HUES48 (cell line): Measurements from ENCODE around the gene TMPRSS5.
"Not testable (repeated sequence)": the region's sequence is repeated elsewhere in the genome, so short reads cannot be mapped to it uniquely, and the experiment has no call there.

Experiments used
- H3K27ac ChIP-seq: one replicate; pipeline ENCODE4 v1.7.0; 2013; ENCODE audit warnings: low read depth, low read length, inconsistent platforms
- H3K27me3 ChIP-seq: 2 replicates; pipeline ENCODE4 v1.6.1; 2013; ENCODE audit warnings: mild to moderate bottlenecking, low read length; ENCODE audit not compliant: control insufficient read depth, insufficient read depth
- H3K36me3 ChIP-seq: 2 replicates; pipeline ENCODE4 v1.6.1; 2013; ENCODE audit warnings: low read length; ENCODE audit not compliant: control insufficient read depth, insufficient read depth
- H3K4me1 ChIP-seq: 2 replicates; pipeline ENCODE4 v1.6.1; 2013; ENCODE audit warnings: mild to moderate bottlenecking, low read length; ENCODE audit not compliant: control insufficient read depth, insufficient read depth
- H3K4me3 ChIP-seq: 2 replicates; pipeline ENCODE4 v1.5.1; 2013; ENCODE audit warnings: mild to moderate bottlenecking, low read depth, low read length
- H3K9ac ChIP-seq: 2 replicates; pipeline ENCODE4 v1.6.1; 2013; ENCODE audit warnings: mild to moderate bottlenecking, low read depth, low read length, moderate library complexity
- H3K9me3 ChIP-seq: 2 replicates; pipeline ENCODE4 v1.6.1; 2013; ENCODE audit warnings: low read length; ENCODE audit not compliant: control insufficient read depth, insufficient read depth

The TMPRSS5 gene

GRCh38 chr11:113722934-113723333, 16.8 kb upstream of the TMPRSS5 start:
- Histone ChIP-seq H3K9ac (no peak overlapping the region), H3K27ac (no peak overlapping the region), H3K36me3 (no peaks in the 10 kb centered on the region), H3K4me1 (no peaks in the 10 kb centered on the region), H3K27me3 (no peaks in the 10 kb centered on the region), H3K4me3 (no peak overlapping the region), H3K9me3 (no peaks in the 10 kb centered on the region)

DNA sequence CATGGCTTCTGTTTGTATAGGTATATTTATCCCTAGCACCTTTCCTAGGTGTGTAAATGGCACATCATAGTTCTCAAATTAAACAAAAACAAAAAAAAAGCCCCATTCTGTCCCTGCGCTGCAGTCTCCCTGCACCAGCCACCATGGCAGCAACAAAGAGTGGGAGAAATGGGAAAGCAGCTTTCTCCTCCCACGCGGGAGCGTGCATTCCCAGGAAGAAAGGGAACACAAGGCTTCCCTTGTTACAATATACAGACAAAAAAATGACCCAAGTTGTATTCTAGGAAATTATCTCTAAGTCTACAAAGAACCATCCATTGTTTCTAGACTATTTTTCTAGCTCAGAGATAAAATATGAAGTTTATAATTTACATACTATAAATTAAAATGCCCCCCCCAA, 16.1 kb upstream of the TMPRSS5 start:
- H3K27ac ChIP-seq: no peak overlapping the region

GRCh38 chr11:113721462-113722066, 15.5 kb upstream of the TMPRSS5 start:
- Histone ChIP-seq H3K4me1 (no peaks in the 10 kb centered on the region), H3K27me3 (no peaks in the 10 kb centered on the region), H3K9ac (no peak overlapping the region), H3K27ac (no peak overlapping the region), H3K36me3 (no peaks in the 10 kb centered on the region), H3K4me3 (no peak overlapping the region), H3K9me3 (no peaks in the 10 kb centered on the region)

More for the DNA sequence above, 16.1 kb upstream of the TMPRSS5 start:
- Histone ChIP-seq H3K36me3 (no peaks in the 10 kb centered on the region), H3K27me3 (no peaks in the 10 kb centered on the region), H3K9ac (no peak overlapping the region), H3K4me1 (no peaks in the 10 kb centered on the region), H3K9me3 (no peaks in the 10 kb centered on the region), H3K4me3 (no peak overlapping the region)

DNA sequence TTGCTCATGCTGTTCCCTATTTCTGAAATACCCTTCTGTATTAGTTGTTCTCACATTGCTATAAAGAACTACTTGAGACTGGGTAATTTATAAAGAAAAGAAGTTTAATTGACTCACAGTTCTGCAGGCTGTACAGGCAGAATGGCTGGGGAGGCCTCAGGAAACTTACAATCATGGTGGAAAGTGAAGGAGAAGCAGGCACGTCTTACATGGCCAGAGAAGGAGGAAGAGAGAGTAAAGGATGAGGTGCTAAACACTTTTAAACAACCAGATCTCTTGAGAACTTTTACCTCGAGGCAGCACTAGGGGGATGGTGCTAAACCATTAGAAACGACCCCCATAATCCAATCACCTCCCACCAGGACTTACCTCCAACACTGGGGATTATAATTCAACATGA, 14.4 kb upstream of the TMPRSS5 start:
- H3K9me3 ChIP-seq, H3K4me3 ChIP-seq, H3K4me1 ChIP-seq, H3K27me3 ChIP-seq, H3K36me3 ChIP-seq, H3K27ac ChIP-seq, H3K9ac ChIP-seq: not testable (repeated sequence)

GRCh38 chr11:113715882-113716625, 9.9 kb upstream of the TMPRSS5 start:
- H3K9ac ChIP-seq: no peak overlapping the region
- no peaks in the 10 kb centered on the region for H3K4me1 ChIP-seq
- no peaks in the 10 kb centered on the region for H3K27me3 ChIP-seq
- H3K27ac ChIP-seq: no peak overlapping the region
- H3K4me3 ChIP-seq: no peak overlapping the region
- H3K9me3 ChIP-seq: no peaks in the 10 kb centered on the region
- H3K36me3 ChIP-seq: no peaks in the 10 kb centered on the region

DNA sequence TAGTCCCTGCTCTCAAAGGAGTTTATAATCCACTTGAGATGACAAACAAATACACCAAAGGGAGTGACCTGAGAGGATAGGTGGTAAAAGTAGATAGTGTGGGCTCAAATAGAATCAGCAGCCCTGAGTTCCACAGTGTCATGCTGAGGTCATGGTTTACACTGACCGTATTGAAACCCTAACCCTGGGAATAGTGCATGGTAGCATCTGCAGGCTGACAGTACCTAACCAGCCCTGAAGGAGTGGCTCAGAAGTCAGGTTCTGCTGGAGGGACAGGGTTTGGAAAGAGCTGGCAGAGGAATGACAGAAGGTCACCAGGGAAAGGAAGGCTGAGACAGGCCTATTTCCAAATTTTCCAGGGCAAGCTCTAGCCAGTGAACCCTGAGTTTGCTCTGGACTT, 9.2 kb upstream of the TMPRSS5 start:
- Histone ChIP-seq H3K27ac (no peak overlapping the region), H3K4me3 (no peak overlapping the region), H3K9me3 (no peaks in the 10 kb centered on the region), H3K4me1 (no peaks in the 10 kb centered on the region), H3K27me3 (no peaks in the 10 kb centered on the region), H3K36me3 (no peaks in the 10 kb centered on the region), H3K9ac (no peak overlapping the region)

- Histone ChIP-seq H3K36me3 (no peaks in the 10 kb centered on the region), H3K27me3 (no peaks in the 10 kb centered on the region), H3K4me1 (peaks cover 5% of the 10 kb centered on the region; the same call in 1 of the 2 replicates), H3K9ac (no peak overlapping the region), H3K4me3 (no peak overlapping the region), H3K9me3 (peaks cover 4% of the 10 kb centered on the region; the same call in 1 of the 2 replicates), H3K27ac (no peak overlapping the region)
Observed at GRCh38 chr11:113710989-113711388, 4.9 kb upstream of the TMPRSS5 start.

- H3K36me3 ChIP-seq, H3K9me3 ChIP-seq, H3K9ac ChIP-seq, H3K4me1 ChIP-seq, H3K4me3 ChIP-seq, H3K27me3 ChIP-seq, H3K27ac ChIP-seq: not testable (repeated sequence)
Observed at GRCh38 chr11:113703551-113703950, 2.6 kb downstream of the TMPRSS5 start.

DNA sequence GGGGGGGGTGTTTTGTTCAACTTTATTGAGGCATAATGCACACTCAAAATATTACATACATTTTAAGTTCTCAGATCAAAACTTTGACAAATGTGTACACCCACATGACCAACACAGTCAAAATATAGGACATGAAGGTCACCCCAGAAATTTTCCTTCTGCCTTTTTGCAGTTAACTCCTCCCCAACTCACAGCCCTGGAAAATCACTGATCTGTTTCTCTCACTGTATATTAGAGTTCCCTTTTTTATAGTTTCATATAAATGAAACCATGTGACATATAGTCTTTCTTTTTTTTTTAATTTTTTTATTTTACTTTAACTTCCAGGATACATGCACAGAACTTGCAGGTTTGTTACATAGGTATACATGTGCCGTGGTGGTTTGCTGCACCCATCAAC, 4.6 kb downstream of the TMPRSS5 start:
- Histone ChIP-seq H3K27me3 (no peaks in the 10 kb centered on the region), H3K4me1 (peaks cover 5% of the 10 kb centered on the region; the same call in 1 of the 2 replicates), H3K36me3 (no peaks in the 10 kb centered on the region), H3K4me3 (no peak overlapping the region), H3K27ac (no peak overlapping the region), H3K9me3 (no peaks in the 10 kb centered on the region), H3K9ac (no peak overlapping the region)

DNA sequence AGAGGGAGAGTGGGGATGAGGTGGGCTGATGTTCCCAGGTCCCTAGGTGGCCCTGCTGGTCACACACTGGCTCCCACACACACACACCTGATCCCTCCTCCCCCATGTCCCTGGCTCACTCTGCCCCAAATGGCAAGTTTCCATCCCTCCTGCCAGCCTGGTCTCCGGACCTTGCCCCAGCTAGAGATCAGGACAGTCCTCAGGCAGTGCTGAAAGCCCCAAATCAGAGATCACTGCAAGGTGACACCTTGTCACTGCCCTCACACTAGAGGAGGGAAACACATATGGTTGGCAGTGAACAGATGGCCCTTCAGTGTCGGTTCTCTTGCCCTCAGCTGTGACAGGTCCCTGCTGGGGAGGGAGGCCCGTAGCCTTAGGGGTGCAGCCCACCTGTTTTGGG, 7.6 kb downstream of the TMPRSS5 start:
- Histone ChIP-seq H3K27ac (no peak overlapping the region), H3K27me3 (no peaks in the 10 kb centered on the region), H3K4me1 (no peaks in the 10 kb centered on the region), H3K9me3 (no peaks in the 10 kb centered on the region), H3K9ac (no peak overlapping the region), H3K4me3 (no peak overlapping the region), H3K36me3 (no peaks in the 10 kb centered on the region)

GRCh38 chr11:113697756-113698407, 8.2 kb downstream of the TMPRSS5 start:
- H3K36me3 ChIP-seq: no peaks in the 10 kb centered on the region
- no peaks in the 10 kb centered on the region for H3K4me1 ChIP-seq
- H3K4me3 ChIP-seq: no peak overlapping the region
- H3K27ac ChIP-seq: no peak overlapping the region
- H3K9ac ChIP-seq: no peak overlapping the region
- no peaks in the 10 kb centered on the region for H3K27me3 ChIP-seq
- no peaks in the 10 kb centered on the region for H3K9me3 ChIP-seq
